GM21619 (cell line): ENCODE measurements around the gene BCAS1.

ENCODE experiments used
- ATAC-seq: cut with Tn5 transposase; IDR thresholded peaks from one replicate; pipeline ENCODE4 v1.9.1; 2021; ENCODE audit not compliant: unreplicated experiment

The BCAS1 gene

GRCh38 chr20:54103762-54104600, 33.6 kb upstream of the BCAS1 start:
- no peak for ATAC-seq

GRCh38 chr20:54103067-54103761, 32.8 kb upstream of the BCAS1 start:
- ATAC-seq = peak; percentile 87

GRCh38 chr20:54102543-54102942, 32.1 kb upstream of the BCAS1 start:
- ATAC-seq = no peak

DNA sequence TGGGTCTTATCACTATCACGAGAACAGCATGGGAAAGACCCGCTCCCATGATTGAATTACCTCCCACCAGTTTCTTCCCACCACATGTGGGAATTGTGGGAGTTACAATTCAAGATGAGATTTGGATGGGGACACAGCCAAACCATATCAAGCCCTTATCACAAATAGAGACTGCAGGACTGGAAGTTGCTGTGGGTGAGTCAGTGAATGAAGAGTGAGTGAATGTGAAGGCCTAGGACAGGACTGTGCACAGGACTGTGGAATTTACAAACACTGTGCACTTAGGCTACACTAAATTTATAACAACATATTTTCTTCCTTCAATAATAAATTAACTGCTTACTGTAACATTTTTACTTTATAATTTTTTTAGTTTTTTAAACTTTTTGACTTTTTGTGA, 30.2 kb upstream of the BCAS1 start:
- ATAC-seq = no peak

- no peak for ATAC-seq
Measured at GRCh38 chr20:54099894-54100293, 29.5 kb upstream of the BCAS1 start.

- no peak for ATAC-seq
Measured at GRCh38 chr20:54098047-54098446, 27.7 kb upstream of the BCAS1 start.

GRCh38 chr20:54097236-54097529, 26.8 kb upstream of the BCAS1 start:
- ATAC-seq = no peak

- no peak for ATAC-seq
Measured at GRCh38 chr20:54095824-54096223, 25.4 kb upstream of the BCAS1 start.

GRCh38 chr20:54094268-54094580, 23.8 kb upstream of the BCAS1 start:
- ATAC-seq = no peak

DNA sequence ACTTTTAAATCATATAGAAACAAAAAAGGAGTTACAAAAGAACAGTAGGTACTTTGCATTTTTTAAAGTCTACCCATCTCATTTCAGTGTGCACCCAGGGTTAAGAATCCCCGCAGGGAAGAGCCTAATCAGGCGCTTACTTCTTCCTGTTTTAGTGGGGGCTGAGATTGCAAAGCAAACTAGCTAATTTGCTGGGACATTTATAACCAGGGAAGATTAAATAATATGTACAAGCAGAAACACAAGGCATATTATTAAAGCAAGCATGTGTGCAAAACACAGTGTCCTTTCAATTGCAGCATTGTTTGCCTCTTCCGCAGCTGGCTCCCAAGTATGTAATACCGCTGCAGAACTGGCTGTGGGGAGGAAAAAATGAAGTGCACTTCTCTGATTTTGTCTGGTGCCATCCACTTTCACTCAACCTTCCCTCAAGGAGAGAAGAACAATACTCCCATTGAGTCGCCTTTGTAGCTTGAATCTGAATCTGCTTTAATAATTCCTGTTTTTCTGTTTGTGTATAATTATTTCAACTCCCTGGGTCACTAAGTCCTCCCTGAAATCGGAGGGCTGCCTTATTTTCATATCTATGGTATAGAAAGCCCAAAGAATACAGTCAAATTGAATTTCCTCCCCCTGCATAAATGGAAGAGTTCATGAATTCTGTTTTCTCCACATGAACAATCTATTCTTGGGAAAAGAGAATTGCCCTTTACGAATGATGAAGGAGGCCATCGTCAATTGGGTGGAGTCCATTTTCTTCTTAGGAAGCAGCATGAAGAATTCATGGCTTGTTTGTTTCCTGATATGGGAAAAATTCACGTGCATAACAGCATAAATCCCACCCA, 23.3 kb upstream of the BCAS1 start:
- no peak for ATAC-seq

DNA sequence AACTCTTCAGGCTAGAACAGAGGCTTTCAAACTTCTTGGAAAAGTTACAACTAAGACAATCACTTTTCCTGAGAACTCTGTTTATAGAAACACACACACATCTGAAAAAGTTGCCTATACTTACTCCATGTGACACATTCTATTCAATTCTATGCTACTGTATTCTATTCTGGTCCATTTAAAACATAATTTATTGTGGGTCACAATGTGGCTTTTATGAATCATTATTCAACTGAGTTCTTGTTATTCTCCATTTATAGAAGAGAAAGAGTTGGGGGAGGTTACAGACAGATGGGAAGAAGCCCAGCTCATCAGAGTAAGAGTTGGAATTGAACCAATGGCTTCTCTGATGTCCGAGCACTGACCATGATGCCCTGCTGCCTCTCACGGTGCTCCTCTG, 21.6 kb upstream of the BCAS1 start:
- no peak for ATAC-seq

DNA sequence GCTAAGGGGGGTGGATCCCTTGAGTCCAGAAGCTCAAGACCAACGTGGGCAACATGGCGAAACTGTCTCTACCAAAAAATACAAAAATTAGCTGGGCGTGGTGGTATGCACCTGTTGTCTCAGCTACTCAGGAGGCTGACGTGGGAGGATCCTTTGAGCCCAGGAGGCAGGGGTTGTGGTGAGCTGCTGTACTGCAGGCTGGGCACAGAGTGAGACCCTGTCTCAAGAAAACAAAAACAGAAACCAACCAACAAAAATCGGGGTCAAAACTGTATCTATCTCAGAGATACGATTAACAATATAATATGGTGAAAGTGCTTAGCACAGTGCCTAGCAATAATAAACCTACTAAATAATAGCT, 20.7 kb upstream of the BCAS1 start:
- no peak for ATAC-seq

- ATAC-seq = no peak
Measured at GRCh38 chr20:54090230-54091119, 20.1 kb upstream of the BCAS1 start.

DNA sequence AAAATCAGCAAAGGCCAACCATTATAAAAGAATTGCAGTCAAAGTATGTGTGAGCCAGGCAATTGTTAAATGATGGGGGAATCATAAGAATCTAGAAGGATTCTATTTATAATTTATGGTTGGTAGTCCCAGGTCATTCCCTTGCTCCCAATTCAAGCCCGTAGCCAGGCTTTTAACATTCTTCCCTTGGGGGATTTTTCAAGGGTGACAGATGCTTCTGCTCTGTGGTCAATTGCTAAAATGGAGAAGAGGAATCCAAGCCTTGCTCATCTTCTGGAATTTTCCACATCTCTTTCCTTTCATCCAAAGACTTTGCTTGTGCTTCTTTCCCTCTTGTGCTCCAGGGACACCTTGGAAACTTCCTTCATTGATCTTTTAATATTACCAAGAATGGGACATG, 18.0 kb upstream of the BCAS1 start:
- no peak for ATAC-seq

DNA sequence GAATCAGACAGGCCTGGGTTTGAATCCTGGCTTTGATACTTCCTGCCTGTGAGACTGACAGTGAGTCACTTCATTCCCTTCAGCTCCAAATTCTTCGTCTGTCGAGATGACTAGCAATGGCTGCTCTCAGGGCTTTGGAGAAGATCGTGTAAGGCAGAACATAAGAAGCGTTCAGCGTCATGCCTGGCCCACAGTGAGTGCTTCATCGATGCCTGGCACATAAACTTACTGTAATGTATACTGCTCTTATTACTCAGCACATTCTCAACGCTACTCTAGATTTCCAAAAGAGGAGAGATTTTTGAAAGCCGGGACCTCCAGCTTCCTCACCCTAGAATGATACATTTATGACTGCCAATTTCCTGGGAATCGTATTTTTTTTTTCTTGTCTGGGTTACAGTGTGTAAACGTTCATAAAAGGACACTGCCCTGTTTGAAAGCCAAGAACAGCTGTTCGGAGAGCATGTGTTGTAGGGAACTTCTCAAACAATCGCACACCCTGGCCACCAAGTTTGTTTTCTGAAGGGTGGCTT, 16.2 kb upstream of the BCAS1 start:
- no peak for ATAC-seq

- no peak for ATAC-seq
Measured at GRCh38 chr20:54085910-54086309, 15.5 kb upstream of the BCAS1 start.

- no peak for ATAC-seq
Measured at GRCh38 chr20:54085425-54085824, 15.0 kb upstream of the BCAS1 start.

GRCh38 chr20:54084727-54085388, 14.5 kb upstream of the BCAS1 start:
- ATAC-seq = no peak

- no peak for ATAC-seq
Measured at GRCh38 chr20:54084193-54084592, 13.8 kb upstream of the BCAS1 start.

- peak; percentile 75 for ATAC-seq
Measured at GRCh38 chr20:54083459-54083858, 13.1 kb upstream of the BCAS1 start.
